SK-N-SH (cell line): ENCODE data around the gene ARL6.

ENCODE experiments used
- EP300 ChIP-seq, 2 experiments: IDR thresholded peaks; 2 replicates each; pipeline versions ENCODE4 v1.4.0 to v1.6.1; 2012; ENCODE audit warnings: borderline replicate concordance in 1 of 2, low read depth in 1 of 2, low read length in 1 of 2
- FOXM1 ChIP-seq: IDR thresholded peaks from 2 replicates; pipeline ENCODE4 v1.4.0; 2012; ENCODE audit warnings: low read depth, mild to moderate bottlenecking
- MEF2A ChIP-seq: IDR thresholded peaks from 2 replicates; pipeline ENCODE4 v1.4.0; 2012; ENCODE audit warnings: low read depth, borderline replicate concordance
- NFIC ChIP-seq: IDR thresholded peaks from 2 replicates; pipeline ENCODE4 v1.4.0; 2012; ENCODE audit warnings: borderline replicate concordance
- POLR2AphosphoS5 ChIP-seq: IDR thresholded peaks from 2 replicates; pipeline ENCODE4 v1.6.1; 2012; ENCODE audit warnings: low read depth, low read length
- RAD21 ChIP-seq: IDR thresholded peaks from 2 replicates; pipeline ENCODE4 v1.6.1; 2012; ENCODE audit warnings: mild to moderate bottlenecking, low read length
- RFX5 ChIP-seq: IDR thresholded peaks from 2 replicates; pipeline ENCODE4 v1.6.1; 2012; ENCODE audit warnings: mild to moderate bottlenecking, improper control_type of control experiment, low read length
- TAF1 ChIP-seq: IDR thresholded peaks from 2 replicates; pipeline ENCODE4 v1.6.1; 2012; ENCODE audit warnings: low read depth, mild to moderate bottlenecking, low read length, moderate library complexity, borderline replicate concordance
- TF ChIP-seq, protein P1 (sequence below): fragments of 200-600 bp; sonication (generic); IDR thresholded peaks from 2 replicates; pipeline ENCODE4 v1.6.1; 2017; ENCODE audit warnings: antibody characterized with exemption, mild to moderate bottlenecking, moderate library complexity
- TF ChIP-seq, protein P2 (sequence below): fragments of 150-350 bp; IDR thresholded peaks from 2 replicates; pipeline ENCODE4 v1.6.1; 2016; ENCODE audit warnings: mild to moderate bottlenecking, low read depth, low read length
- TF ChIP-seq, protein P3 (sequence below): IDR thresholded peaks from 2 replicates; pipeline ENCODE4 v1.6.1; 2012; ENCODE audit warnings: mild to moderate bottlenecking, low read depth, low read length, moderate library complexity

DNA sequence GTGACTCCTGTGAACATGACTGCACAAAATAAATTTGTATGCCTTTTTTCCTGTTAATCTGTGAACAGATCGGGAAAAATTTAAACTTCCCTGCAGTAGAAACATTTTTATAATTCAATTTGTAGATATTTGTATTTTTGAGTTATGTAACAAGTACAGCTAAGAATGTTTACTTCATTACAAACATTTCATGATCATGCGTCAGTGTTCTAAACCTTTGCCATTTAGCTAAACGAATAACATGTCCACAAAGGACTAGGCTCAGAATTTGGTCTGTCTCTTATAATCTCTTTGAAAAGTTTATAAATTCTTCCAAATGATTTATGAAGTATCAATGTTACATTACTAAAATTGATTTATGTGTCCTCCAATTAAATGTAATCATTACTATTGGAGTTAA is 39.9 kb downstream of the ARL6 start:
- TF ChIP-seq MEF2A (no peak), NFIC (no peak), RFX5 (no peak), RAD21 (no peak), FOXM1 (no peak), EP300 (IDR thresholded peaks at IDR 0.05; ENCODE audit: borderline replicate concordance in 1 of 2, low read depth in 1 of 2, low read length in 1 of 2) (no peak), POLR2AphosphoS5 (no peak), TAF1 (no peak)
- TF ChIP-seq, protein P1, sequence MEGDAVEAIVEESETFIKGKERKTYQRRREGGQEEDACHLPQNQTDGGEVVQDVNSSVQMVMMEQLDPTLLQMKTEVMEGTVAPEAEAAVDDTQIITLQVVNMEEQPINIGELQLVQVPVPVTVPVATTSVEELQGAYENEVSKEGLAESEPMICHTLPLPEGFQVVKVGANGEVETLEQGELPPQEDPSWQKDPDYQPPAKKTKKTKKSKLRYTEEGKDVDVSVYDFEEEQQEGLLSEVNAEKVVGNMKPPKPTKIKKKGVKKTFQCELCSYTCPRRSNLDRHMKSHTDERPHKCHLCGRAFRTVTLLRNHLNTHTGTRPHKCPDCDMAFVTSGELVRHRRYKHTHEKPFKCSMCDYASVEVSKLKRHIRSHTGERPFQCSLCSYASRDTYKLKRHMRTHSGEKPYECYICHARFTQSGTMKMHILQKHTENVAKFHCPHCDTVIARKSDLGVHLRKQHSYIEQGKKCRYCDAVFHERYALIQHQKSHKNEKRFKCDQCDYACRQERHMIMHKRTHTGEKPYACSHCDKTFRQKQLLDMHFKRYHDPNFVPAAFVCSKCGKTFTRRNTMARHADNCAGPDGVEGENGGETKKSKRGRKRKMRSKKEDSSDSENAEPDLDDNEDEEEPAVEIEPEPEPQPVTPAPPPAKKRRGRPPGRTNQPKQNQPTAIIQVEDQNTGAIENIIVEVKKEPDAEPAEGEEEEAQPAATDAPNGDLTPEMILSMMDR = no peak
- TF ChIP-seq, protein P2, sequence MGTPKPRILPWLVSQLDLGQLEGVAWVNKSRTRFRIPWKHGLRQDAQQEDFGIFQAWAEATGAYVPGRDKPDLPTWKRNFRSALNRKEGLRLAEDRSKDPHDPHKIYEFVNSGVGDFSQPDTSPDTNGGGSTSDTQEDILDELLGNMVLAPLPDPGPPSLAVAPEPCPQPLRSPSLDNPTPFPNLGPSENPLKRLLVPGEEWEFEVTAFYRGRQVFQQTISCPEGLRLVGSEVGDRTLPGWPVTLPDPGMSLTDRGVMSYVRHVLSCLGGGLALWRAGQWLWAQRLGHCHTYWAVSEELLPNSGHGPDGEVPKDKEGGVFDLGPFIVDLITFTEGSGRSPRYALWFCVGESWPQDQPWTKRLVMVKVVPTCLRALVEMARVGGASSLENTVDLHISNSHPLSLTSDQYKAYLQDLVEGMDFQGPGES = no peak
- TF ChIP-seq, protein P3, sequence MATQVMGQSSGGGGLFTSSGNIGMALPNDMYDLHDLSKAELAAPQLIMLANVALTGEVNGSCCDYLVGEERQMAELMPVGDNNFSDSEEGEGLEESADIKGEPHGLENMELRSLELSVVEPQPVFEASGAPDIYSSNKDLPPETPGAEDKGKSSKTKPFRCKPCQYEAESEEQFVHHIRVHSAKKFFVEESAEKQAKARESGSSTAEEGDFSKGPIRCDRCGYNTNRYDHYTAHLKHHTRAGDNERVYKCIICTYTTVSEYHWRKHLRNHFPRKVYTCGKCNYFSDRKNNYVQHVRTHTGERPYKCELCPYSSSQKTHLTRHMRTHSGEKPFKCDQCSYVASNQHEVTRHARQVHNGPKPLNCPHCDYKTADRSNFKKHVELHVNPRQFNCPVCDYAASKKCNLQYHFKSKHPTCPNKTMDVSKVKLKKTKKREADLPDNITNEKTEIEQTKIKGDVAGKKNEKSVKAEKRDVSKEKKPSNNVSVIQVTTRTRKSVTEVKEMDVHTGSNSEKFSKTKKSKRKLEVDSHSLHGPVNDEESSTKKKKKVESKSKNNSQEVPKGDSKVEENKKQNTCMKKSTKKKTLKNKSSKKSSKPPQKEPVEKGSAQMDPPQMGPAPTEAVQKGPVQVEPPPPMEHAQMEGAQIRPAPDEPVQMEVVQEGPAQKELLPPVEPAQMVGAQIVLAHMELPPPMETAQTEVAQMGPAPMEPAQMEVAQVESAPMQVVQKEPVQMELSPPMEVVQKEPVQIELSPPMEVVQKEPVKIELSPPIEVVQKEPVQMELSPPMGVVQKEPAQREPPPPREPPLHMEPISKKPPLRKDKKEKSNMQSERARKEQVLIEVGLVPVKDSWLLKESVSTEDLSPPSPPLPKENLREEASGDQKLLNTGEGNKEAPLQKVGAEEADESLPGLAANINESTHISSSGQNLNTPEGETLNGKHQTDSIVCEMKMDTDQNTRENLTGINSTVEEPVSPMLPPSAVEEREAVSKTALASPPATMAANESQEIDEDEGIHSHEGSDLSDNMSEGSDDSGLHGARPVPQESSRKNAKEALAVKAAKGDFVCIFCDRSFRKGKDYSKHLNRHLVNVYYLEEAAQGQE = no peak
